ENCODE data around the gene TESMIN.

Gene TESMIN

DNA sequence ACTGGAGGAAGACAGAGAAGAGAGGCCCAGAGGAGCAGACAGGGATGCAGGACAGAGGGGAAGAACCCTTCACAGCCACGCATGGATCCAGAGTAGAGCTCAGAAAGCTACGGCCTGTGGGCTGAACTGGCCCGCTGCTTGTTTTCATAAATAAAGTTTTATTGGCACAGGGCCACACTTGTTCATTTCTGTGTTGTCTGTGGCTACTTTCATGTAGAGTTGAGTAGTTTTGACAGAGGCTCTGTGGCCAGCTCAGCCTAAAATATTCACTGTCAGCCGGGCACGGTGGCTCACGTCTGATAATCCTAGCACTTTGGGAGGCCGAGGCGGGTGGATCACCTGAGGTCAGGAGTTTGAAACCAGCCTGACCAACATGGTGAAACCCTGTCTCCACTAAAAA lies 93.2 kb downstream of the TESMIN start:
- no peak for DNase-seq
